ENCODE results near the gene ABCC12. TPM values are rescaled to one million over a fixed set of nuclear protein-coding genes. Genes with fewer than 3 reads are reported as not detected.
"Not testable (repeated sequence)": the region's sequence is repeated elsewhere in the genome, so short reads cannot be mapped to it uniquely, and the experiment has no call there.

Gene ABCC12
- polyA plus RNA-seq, 1 donor (not counting 4 experiments of a cell fraction or from before 2014, with no cell fraction given) = not detected

DNA sequence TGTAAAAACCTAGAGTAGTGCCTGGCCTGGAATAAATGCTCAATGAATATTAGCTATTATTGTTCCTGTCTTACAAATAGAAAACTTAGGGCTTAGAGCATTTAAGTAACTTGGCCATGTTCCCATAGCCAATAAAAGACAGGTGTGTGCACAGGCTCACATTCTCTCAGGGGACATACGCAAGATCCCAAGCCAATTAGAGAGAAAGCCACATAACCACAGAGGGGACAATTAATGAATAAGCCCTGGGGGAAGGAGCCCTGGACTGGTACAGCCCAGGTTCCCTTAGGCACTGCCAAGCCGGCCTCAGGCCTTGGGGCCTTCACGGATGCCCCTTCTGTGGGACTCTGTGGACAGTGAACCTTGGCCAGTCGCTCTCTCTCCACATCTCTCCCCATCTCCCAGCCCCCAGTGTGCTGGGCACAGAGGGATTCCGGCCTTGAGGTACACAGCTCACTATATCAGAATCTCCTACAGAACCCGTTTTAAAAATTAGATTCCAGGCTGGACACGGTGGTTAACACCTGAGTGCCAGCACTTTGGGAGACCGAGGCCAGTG is 27.3 kb upstream of the ABCC12 start:
- Histone ChIP-seq H3K27ac (ENCODE audit: control insufficient read depth, insufficient read depth, low read length) (no peak overlapping the region), H3K9me3 (ENCODE audit: control insufficient read depth, low read depth, low read length) (no peaks in the 10 kb centered on the region), H3K27me3 (ENCODE audit: control insufficient read depth, extremely low read depth, insufficient read depth, low read length) (no peaks in the 10 kb centered on the region), H3K4me2 (ENCODE audit: control insufficient read depth, extremely low read depth, insufficient read depth, low read depth, low read length) (no peak overlapping the region), H4K20me1 (ENCODE audit: control insufficient read depth, extremely low read depth, insufficient read depth, low read length) (no peaks in the 10 kb centered on the region), H3K4me3 (ENCODE audit: control insufficient read depth in 2 of 3, extremely low read depth in 1 of 3, insufficient read depth in 2 of 3, low read depth in 1 of 3, low read length in 3 of 3) (no peak overlapping the region), H3K4me1 (ENCODE audit: control insufficient read depth, extremely low read depth, insufficient read depth, low read length) (no peaks in the 10 kb centered on the region), H2AFZ (ENCODE audit: control insufficient read depth, low read length) (no peak overlapping the region), H3K9ac (ENCODE audit: control insufficient read depth, extremely low read depth, insufficient read depth, low read length) (no peak overlapping the region), H3K36me3 (ENCODE audit: control insufficient read depth in 2 of 2, extremely low read depth in 1 of 2, insufficient read depth in 2 of 2, low read length in 2 of 2) (no peaks in the 10 kb centered on the region), H3K79me2 (ENCODE audit: control insufficient read depth, insufficient read depth, low read length) (no peaks in the 10 kb centered on the region), H3K9me1 (ENCODE audit: control insufficient read depth, extremely low read depth, insufficient read depth, low read length) (no peaks in the 10 kb centered on the region)
- TF ChIP-seq EZH2 (IDR thresholded peaks at IDR 0.05; ENCODE audit: low read length) = no peak
- TF ChIP-seq, protein P1, sequence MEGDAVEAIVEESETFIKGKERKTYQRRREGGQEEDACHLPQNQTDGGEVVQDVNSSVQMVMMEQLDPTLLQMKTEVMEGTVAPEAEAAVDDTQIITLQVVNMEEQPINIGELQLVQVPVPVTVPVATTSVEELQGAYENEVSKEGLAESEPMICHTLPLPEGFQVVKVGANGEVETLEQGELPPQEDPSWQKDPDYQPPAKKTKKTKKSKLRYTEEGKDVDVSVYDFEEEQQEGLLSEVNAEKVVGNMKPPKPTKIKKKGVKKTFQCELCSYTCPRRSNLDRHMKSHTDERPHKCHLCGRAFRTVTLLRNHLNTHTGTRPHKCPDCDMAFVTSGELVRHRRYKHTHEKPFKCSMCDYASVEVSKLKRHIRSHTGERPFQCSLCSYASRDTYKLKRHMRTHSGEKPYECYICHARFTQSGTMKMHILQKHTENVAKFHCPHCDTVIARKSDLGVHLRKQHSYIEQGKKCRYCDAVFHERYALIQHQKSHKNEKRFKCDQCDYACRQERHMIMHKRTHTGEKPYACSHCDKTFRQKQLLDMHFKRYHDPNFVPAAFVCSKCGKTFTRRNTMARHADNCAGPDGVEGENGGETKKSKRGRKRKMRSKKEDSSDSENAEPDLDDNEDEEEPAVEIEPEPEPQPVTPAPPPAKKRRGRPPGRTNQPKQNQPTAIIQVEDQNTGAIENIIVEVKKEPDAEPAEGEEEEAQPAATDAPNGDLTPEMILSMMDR (optimal IDR thresholded peaks at IDR 0.05 in 1 of 3, IDR thresholded peaks at IDR 0.05 in 1 of 3, conservative IDR thresholded peaks at IDR 0.05 in 1 of 3; ENCODE audit: extremely low read depth in 1 of 3, insufficient read depth in 2 of 3, low read length in 3 of 3) = no peak
- no peak for DNase-seq (ENCODE audit: low read depth, low spot score)
- FAIRE-seq = no peak
- dilution Hi-C loops (cut with MboI; ENCODE audit: extremely low pct_ligation_motif_present, low sequenced_read_pairs) = no loop called here

- H3K4me1 ChIP-seq (ENCODE audit: control insufficient read depth, extremely low read depth, insufficient read depth, low read length); dilution Hi-C loops (cut with MboI; ENCODE audit: extremely low pct_ligation_motif_present, low sequenced_read_pairs); H3K4me2 ChIP-seq (ENCODE audit: control insufficient read depth, extremely low read depth, insufficient read depth, low read depth, low read length); H3K9me1 ChIP-seq (ENCODE audit: control insufficient read depth, extremely low read depth, insufficient read depth, low read length); H3K27ac ChIP-seq (ENCODE audit: control insufficient read depth, insufficient read depth, low read length); H4K20me1 ChIP-seq (ENCODE audit: control insufficient read depth, extremely low read depth, insufficient read depth, low read length); H3K27me3 ChIP-seq (ENCODE audit: control insufficient read depth, extremely low read depth, insufficient read depth, low read length); H3K79me2 ChIP-seq (ENCODE audit: control insufficient read depth, insufficient read depth, low read length); H3K36me3 ChIP-seq (ENCODE audit: control insufficient read depth in 2 of 2, extremely low read depth in 1 of 2, insufficient read depth in 2 of 2, low read length in 2 of 2); DNase-seq (ENCODE audit: low read depth, low spot score); H3K9ac ChIP-seq (ENCODE audit: control insufficient read depth, extremely low read depth, insufficient read depth, low read length); H3K4me3 ChIP-seq (ENCODE audit: control insufficient read depth in 2 of 3, extremely low read depth in 1 of 3, insufficient read depth in 2 of 3, low read depth in 1 of 3, low read length in 3 of 3); H2AFZ ChIP-seq (ENCODE audit: control insufficient read depth, low read length); H3K9me3 ChIP-seq (ENCODE audit: control insufficient read depth, low read depth, low read length): not testable (repeated sequence)
- FAIRE-seq = peak; percentile 57
Observed at GRCh38 chr16:48181746-48182520, 26.1 kb upstream of the ABCC12 start.
